BE2C (cell line): ENCODE data around the gene CPXM2.

Experiments
- DNase-seq: peaks from one replicate; pipeline ENCODE4 v3.0.0-alpha.2; 2020
- H3K27me3 ChIP-seq: fragments of 250-450 bp; sonication (Bioruptor Pico); 2 replicates; pipeline ENCODE4 v1.5.1; 2020; ENCODE audit warnings: mild to moderate bottlenecking
- H3K36me3 ChIP-seq: fragments of 250-450 bp; sonication (Bioruptor Pico); 2 replicates; pipeline ENCODE4 v1.5.1; 2020; ENCODE audit warnings: mild to moderate bottlenecking
- H3K4me1 ChIP-seq: fragments of 250-450 bp; sonication (Bioruptor Pico); 2 replicates; pipeline ENCODE4 v1.5.1; 2020
- H3K4me3 ChIP-seq: 2 replicates; pipeline ENCODE4 v1.5.1; 2011; ENCODE audit warnings: low read depth, low read length
- H3K9me3 ChIP-seq: fragments of 250-450 bp; sonication (Bioruptor Pico); 2 replicates; pipeline ENCODE4 v1.5.1; 2020
- TF ChIP-seq, protein P1 (sequence below): IDR thresholded peaks from 2 replicates; pipeline ENCODE4 v1.5.1; 2012; ENCODE audit warnings: mild to moderate bottlenecking, low read depth, low read length

Gene CPXM2

GRCh38 chr10:123797813-123798212 is 93.8 kb downstream of the CPXM2 start:
- no peak overlapping the region for H3K4me3 ChIP-seq
- no peaks in the 10 kb centered on the region for H3K4me1 ChIP-seq
- no peaks in the 10 kb centered on the region for H3K36me3 ChIP-seq
- TF ChIP-seq, protein P1, sequence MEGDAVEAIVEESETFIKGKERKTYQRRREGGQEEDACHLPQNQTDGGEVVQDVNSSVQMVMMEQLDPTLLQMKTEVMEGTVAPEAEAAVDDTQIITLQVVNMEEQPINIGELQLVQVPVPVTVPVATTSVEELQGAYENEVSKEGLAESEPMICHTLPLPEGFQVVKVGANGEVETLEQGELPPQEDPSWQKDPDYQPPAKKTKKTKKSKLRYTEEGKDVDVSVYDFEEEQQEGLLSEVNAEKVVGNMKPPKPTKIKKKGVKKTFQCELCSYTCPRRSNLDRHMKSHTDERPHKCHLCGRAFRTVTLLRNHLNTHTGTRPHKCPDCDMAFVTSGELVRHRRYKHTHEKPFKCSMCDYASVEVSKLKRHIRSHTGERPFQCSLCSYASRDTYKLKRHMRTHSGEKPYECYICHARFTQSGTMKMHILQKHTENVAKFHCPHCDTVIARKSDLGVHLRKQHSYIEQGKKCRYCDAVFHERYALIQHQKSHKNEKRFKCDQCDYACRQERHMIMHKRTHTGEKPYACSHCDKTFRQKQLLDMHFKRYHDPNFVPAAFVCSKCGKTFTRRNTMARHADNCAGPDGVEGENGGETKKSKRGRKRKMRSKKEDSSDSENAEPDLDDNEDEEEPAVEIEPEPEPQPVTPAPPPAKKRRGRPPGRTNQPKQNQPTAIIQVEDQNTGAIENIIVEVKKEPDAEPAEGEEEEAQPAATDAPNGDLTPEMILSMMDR = no peak
- H3K27me3 ChIP-seq = no peaks in the 10 kb centered on the region
- DNase-seq = no peak
- no peaks in the 10 kb centered on the region for H3K9me3 ChIP-seq

DNA sequence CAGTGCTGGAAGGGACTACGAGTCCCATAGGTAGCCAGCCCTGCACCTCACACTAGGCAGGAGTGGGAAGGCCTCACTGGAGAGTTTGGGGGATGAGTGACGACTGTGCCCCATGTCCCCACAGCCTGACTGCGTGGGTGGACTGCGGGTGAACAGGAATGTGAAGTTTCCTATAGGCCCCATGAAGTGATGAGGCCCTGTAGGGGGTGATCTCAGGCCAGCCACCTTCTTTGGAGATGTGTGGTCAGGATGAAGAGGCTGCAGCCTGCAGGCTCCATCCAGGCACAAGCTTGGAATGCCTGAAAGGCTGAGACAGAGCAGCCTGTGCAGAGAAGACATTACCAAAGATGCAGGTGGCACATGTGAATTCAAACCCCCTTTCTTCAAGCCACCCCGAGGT is 94.9 kb downstream of the CPXM2 start:
- Histone ChIP-seq H3K4me1 (no peaks in the 10 kb centered on the region), H3K27me3 (no peaks in the 10 kb centered on the region), H3K4me3 (no peak overlapping the region), H3K36me3 (no peaks in the 10 kb centered on the region), H3K9me3 (no peaks in the 10 kb centered on the region)
- no peak for DNase-seq
- TF ChIP-seq, protein P1 = no peak

DNA sequence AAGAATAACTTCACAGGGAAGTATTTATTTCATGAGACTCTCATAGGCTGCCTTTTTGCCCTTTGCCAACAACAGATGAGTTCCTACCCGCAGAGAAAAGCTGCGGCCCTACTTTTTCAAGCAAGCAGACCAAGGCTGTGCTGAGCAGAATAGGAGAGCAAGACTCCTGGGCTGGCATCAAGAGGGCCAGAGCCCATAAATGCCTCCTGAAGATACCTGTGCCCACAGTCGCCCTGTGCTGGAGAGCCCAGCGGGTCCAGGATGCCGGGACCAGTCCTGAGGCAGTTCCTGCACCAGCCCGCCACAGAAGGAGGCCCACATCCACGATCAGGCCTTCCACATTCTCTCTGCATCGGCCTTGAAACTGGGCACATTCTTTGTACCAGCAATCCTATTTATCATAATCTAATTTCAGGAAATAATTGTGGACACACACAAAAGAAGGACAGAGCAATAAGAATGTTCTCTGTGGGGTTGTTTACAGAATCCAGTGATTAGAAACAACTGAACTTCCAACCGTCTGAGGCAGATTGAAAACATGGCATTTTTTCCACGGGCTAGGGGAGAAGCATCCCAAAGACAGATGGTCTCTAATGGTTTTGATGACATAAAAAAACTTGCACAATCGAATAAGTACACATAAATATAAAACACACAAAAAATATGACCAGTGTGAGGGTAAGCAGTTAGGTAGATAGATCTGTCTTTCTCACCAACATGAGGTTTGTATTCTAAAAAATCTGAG is 95.6 kb downstream of the CPXM2 start:
- H3K27me3 ChIP-seq = no peaks in the 10 kb centered on the region
- no peaks in the 10 kb centered on the region for H3K9me3 ChIP-seq
- TF ChIP-seq, protein P1 = no peak
- H3K4me3 ChIP-seq = no peak overlapping the region
- DNase-seq = no peak
- no peaks in the 10 kb centered on the region for H3K4me1 ChIP-seq
- H3K36me3 ChIP-seq = no peaks in the 10 kb centered on the region

GRCh38 chr10:123795196-123795780 is 96.3 kb downstream of the CPXM2 start:
- Histone ChIP-seq H3K36me3 (no peaks in the 10 kb centered on the region), H3K9me3 (no peaks in the 10 kb centered on the region), H3K4me3 (no peak overlapping the region), H3K4me1 (no peaks in the 10 kb centered on the region), H3K27me3 (no peaks in the 10 kb centered on the region)
- TF ChIP-seq, protein P1 = no peak
- no peak for DNase-seq

GRCh38 chr10:123792248-123792978 is 99.2 kb downstream of the CPXM2 start:
- TF ChIP-seq, protein P1 = no peak
- no peaks in the 10 kb centered on the region for H3K27me3 ChIP-seq
- H3K9me3 ChIP-seq = no peaks in the 10 kb centered on the region
- H3K36me3 ChIP-seq = no peaks in the 10 kb centered on the region
- H3K4me1 ChIP-seq = no peaks in the 10 kb centered on the region
- no peak overlapping the region for H3K4me3 ChIP-seq
- no peak for DNase-seq
